ENCODE data around the gene DGAT2. TPM values are rescaled to one million over a fixed set of nuclear protein-coding genes. Genes with fewer than 3 reads are reported as not detected.
A peak's percentile ranks its signal among the peaks of the same experiment; 100 is the strongest.
"Not testable (repeated sequence)": the region's sequence is repeated elsewhere in the genome, so short reads cannot be mapped to it uniquely, and the experiment has no call there.

Gene DGAT2
- total and polyA plus RNA-seq, 8 donors, result 1.2 to 14.9 (median 1.5) TPM

DNA sequence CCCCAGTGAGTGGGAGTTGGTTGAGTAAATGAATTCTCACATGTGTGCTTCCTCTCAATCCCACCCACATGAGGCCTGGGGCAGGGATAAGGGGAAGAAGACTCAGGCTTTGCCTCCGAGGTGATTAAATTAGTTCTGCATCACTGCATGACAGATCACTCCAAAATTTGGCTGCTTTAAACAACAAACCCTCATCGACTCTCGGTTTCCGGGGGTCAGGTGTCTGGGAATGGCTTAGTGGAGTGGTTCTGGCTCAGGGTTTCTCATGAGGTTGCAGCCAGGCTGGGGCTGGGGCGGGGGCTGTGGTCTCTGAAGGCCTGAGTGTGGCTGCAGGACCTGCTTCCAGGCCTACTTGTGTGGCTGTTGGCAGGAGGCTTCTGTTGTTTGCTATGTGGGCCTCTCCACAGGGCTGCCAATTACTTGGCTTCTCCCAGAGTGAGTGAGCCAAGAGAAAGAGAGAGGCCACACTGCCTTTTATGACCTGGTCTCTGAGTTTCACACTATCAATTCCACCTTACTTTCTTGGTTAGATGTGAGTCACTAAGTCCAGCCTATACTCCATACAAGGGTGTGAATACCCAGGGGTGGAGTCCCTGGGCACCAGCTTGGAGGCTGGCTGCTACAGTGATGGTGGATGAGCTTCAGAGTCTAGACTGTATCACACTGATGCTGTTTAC lies 35.0 kb upstream of the DGAT2 start:
- TF ChIP-seq, protein P1, sequence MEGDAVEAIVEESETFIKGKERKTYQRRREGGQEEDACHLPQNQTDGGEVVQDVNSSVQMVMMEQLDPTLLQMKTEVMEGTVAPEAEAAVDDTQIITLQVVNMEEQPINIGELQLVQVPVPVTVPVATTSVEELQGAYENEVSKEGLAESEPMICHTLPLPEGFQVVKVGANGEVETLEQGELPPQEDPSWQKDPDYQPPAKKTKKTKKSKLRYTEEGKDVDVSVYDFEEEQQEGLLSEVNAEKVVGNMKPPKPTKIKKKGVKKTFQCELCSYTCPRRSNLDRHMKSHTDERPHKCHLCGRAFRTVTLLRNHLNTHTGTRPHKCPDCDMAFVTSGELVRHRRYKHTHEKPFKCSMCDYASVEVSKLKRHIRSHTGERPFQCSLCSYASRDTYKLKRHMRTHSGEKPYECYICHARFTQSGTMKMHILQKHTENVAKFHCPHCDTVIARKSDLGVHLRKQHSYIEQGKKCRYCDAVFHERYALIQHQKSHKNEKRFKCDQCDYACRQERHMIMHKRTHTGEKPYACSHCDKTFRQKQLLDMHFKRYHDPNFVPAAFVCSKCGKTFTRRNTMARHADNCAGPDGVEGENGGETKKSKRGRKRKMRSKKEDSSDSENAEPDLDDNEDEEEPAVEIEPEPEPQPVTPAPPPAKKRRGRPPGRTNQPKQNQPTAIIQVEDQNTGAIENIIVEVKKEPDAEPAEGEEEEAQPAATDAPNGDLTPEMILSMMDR (IDR thresholded peaks at IDR 0.05), result no peak

DNA sequence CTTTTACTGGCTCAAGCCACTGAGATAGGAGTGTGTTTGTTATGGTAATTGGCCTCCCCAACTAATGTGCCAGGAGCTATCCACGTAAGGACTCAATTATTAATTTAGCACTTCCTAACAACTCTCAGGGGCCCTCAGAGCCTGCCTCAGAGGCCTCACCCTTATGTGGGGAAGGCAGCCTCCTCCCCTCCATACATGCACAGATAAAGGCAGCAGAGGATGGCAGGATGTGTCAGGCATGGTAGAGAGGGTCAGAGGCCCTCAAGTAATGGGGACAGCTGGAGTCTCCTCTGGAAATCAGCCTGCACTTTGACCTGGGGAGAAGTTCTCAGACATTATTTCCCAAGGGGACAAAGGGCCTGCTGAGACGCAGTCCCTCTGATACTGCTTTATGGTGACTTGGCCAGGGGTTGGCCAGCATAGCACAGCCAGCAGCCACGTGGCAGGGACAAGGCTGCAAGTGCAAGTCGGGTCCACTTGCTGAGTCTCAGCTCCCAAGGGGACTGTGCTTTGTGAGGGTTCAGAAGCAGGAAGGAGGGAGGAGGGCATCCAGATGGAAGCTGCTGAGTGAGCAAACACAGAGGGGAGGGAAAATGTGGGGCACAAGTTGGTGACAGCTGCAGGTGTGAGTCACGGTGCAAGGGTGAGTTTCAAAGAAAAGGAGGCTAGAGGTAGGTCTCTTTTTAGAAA lies 33.9 kb upstream of the DGAT2 start:
- DNase-seq (no peak), ATAC-seq (no peak)
- Histone ChIP-seq H3K4me3 (no peak overlapping the region), H3K27ac (no peak overlapping the region), H3K36me3 (no peaks in the 10 kb centered on the region), H3K9me3 (no peaks in the 10 kb centered on the region), H3K4me1 (no peaks in the 10 kb centered on the region), H3K27me3 (no peaks in the 10 kb centered on the region)
- intact Hi-C loops (cut with DNase I), result no loop called here
- TF ChIP-seq, protein P1 (IDR thresholded peaks at IDR 0.05), result no peak

More for the DNA sequence above, 35.0 kb upstream of the DGAT2 start:
- Histone ChIP-seq H3K4me1 (no peaks in the 10 kb centered on the region), H3K9me3 (no peaks in the 10 kb centered on the region), H3K36me3 (no peaks in the 10 kb centered on the region), H3K27me3 (no peaks in the 10 kb centered on the region), H3K27ac (no peak overlapping the region), H3K4me3 (no peak overlapping the region)
- ATAC-seq, result peak; percentile 93
- DNase-seq, result peak in 3 of 4 donors; percentile 8 to 55 (median 44)
- intact Hi-C loops (cut with DNase I), result no loop called here

DNA sequence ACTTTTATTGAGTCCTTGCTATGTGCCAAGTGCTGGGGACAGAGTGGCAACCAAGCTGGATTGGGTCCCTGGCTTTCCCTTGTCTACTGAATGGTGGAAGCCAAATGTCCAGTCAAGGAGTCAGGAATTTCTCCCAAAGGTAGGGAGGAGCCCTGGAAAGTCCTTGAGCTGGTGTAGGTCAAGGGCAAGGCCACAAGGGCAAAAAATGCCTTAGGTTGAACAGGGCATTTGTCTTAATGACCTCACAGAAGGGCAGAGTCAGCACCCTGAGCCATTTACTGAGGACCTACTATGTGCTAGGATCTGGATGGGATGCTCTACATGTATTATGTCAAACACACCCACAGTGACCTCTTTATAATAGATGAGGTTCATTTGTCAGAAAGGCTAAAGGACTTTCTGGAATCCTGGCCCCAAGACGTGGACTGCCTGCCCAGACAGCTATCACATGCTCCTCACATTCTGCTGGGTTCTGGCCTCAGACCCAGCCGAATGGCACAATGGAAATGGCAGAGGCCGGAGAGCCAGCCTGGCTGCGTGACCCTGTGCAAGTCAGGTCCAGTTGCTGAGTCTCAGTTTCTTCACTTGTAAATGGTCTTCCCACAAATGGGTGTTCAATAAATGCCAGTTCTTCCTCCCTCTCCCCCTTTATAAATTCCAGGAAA lies 33.3 kb upstream of the DGAT2 start:
- TF ChIP-seq, protein P1 (IDR thresholded peaks at IDR 0.05), result no peak
- DNase-seq, result no peak
- ATAC-seq, result no peak
- Histone ChIP-seq H3K4me1 (no peaks in the 10 kb centered on the region), H3K4me3 (no peak overlapping the region), H3K27ac (no peak overlapping the region), H3K9me3 (no peaks in the 10 kb centered on the region), H3K36me3 (no peaks in the 10 kb centered on the region), H3K27me3 (no peaks in the 10 kb centered on the region)
- intact Hi-C loops (cut with DNase I), result no loop called here

DNA sequence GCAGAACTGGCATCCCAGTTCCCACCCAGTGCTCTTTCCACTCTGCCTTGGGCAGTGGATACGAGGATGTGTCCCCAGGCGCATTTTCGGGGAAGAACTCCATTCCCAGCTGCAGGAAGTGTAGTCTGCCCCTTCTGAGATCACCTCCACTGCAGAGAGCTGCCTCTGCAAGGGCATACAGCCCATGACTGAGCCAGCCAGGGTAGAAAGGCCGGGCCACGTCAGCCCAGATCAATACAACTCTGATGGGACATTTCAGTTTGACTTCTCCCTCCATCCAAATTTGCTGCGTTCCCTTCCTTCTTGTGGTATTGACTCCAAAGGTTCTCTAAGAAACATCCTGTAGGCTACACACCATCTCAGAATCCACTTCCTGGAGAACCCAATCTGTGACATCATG lies 31.3 kb upstream of the DGAT2 start:
- DNase-seq (no peak), ATAC-seq (no peak)
- Histone ChIP-seq H3K4me3 (no peak overlapping the region), H3K9me3 (no peaks in the 10 kb centered on the region), H3K27me3 (no peaks in the 10 kb centered on the region), H3K27ac (no peak overlapping the region), H3K4me1 (no peaks in the 10 kb centered on the region), H3K36me3 (no peaks in the 10 kb centered on the region)
- TF ChIP-seq, protein P1 (IDR thresholded peaks at IDR 0.05), result no peak
- intact Hi-C loops (cut with DNase I), result no loop called here

DNA sequence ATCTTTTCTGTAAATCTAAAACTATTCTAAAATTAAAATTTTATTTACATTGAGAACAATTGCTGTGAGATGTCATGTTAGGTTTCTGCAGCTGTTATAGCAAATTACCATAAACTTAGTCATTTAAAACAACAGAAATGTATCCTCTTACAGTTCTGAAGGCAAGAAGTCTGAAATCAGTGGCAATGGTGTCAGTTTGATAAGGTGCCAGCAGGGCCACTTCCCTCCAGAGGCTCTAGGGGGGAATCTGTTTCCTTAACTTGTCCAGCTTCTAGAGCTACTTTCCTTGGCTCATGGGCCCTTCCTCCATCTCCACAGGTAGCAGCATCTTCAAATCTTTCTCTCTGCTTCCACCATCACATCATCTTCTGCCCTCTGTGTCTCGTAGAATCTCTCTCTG lies 27.9 kb upstream of the DGAT2 start:
- no peaks in the 10 kb centered on the region for H3K27me3 ChIP-seq
- H3K27ac ChIP-seq, result no peak overlapping the region
- no peak for DNase-seq
- no peaks in the 10 kb centered on the region for H3K36me3 ChIP-seq
- TF ChIP-seq, protein P1 (IDR thresholded peaks at IDR 0.05), result no peak
- intact Hi-C loops (cut with DNase I), result no loop called here
- no peak overlapping the region for H3K4me3 ChIP-seq
- no peaks in the 10 kb centered on the region for H3K9me3 ChIP-seq
- H3K4me1 ChIP-seq, result no peaks in the 10 kb centered on the region
- no peak for ATAC-seq

DNA sequence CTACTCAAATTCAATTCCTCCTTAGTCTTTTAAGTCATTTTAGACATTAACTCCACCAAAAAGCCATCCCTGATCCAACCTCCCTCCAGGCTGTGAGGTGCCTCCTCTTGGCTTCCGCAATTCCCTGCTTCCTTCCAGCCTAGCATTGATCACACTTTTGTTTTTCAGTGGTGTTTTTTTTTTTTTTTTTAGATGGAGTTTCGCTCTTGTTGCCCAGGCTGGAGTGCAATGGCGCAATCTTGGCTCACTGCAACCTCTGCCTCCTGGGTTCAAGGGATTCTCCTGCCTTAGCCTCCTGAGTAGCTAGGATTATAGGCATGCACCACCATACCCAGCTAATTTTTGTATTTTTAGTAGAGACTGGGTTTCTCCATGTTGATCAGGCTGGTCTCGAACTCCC lies 25.4 kb upstream of the DGAT2 start:
- H3K27me3 ChIP-seq; H3K27ac ChIP-seq; ATAC-seq; H3K4me1 ChIP-seq; H3K36me3 ChIP-seq; H3K9me3 ChIP-seq; DNase-seq; H3K4me3 ChIP-seq; intact Hi-C loops (cut with DNase I): not testable (repeated sequence)
